COLO668 (cell line): ENCODE data around the gene TM9SF4.

Experiments used
- DNase-seq: peaks from one replicate; lab custom pipeline; 2025; ENCODE audit not compliant: unreplicated experiment; lab: John Stamatoyannopoulos, UW

The TM9SF4 gene

GRCh38 chr20:32205843-32206759, 96.6 kb downstream of the TM9SF4 start:
- DNase-seq: no peak

- no peak for DNase-seq
Observed at GRCh38 chr20:32206760-32207625, 97.5 kb downstream of the TM9SF4 start.

GRCh38 chr20:32207626-32208498, 98.3 kb downstream of the TM9SF4 start, which contains the start of the genes PLAGL2 and POFUT1:
TSS of gene PLAGL2 (minus strand) at chr20:32207743. CDS start at chr20:32202178, 5,565 bp downstream.
TSS of gene POFUT1 (plus strand) at chr20:32207880. CDS start at chr20:32207942, 62 bp downstream.
- DNase-seq: peak; percentile 98

- DNase-seq: no peak
Observed at GRCh38 chr20:32208499-32209154, 99.1 kb downstream of the TM9SF4 start.

- no peak for DNase-seq
Observed at GRCh38 chr20:32209850-32210605, 100.5 kb downstream of the TM9SF4 start.

GRCh38 chr20:32213870-32214269, 104.4 kb downstream of the TM9SF4 start:
- DNase-seq: no peak

- DNase-seq: no peak
Observed at GRCh38 chr20:32215147-32215546, 105.6 kb downstream of the TM9SF4 start.

- DNase-seq: no peak
Observed at GRCh38 chr20:32215729-32216128, 106.2 kb downstream of the TM9SF4 start.

GRCh38 chr20:32216179-32217142, 106.9 kb downstream of the TM9SF4 start:
- DNase-seq: no peak
